ENCODE data around the gene PTPN6.

DNA sequence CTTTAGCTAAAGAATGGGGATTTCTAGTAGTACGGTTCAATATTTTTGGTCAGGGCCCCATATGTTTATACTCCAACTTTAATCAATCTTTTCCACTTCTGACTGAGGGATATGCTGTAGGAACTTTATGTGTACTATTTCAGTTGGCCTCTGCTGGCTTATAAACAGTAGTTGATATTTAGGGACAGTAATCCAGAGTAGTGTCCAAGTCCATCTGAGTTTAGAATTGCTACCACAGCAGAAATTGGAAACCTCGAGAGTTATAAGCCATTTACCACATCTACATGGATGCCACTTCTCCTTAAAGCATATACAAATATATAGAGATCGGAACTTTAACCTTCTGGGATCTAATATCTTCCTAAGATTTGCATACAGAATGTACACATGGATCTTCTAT lies 55.5 kb downstream of the PTPN6 start:
- TF ChIP-seq, protein P1, sequence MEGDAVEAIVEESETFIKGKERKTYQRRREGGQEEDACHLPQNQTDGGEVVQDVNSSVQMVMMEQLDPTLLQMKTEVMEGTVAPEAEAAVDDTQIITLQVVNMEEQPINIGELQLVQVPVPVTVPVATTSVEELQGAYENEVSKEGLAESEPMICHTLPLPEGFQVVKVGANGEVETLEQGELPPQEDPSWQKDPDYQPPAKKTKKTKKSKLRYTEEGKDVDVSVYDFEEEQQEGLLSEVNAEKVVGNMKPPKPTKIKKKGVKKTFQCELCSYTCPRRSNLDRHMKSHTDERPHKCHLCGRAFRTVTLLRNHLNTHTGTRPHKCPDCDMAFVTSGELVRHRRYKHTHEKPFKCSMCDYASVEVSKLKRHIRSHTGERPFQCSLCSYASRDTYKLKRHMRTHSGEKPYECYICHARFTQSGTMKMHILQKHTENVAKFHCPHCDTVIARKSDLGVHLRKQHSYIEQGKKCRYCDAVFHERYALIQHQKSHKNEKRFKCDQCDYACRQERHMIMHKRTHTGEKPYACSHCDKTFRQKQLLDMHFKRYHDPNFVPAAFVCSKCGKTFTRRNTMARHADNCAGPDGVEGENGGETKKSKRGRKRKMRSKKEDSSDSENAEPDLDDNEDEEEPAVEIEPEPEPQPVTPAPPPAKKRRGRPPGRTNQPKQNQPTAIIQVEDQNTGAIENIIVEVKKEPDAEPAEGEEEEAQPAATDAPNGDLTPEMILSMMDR (conservative IDR thresholded peaks at IDR 0.05) = no peak
- no peak for TF ChIP-seq ZFX (IDR thresholded peaks at IDR 0.05)

All from C4-2B (cell line).